ENCODE results near the gene BTG2.
A peak's percentile ranks its signal among the peaks of the same experiment; 100 is the strongest.
"Not testable (repeated sequence)": the region's sequence is repeated elsewhere in the genome, so short reads cannot be mapped to it uniquely, and the experiment has no call there.

Gene BTG2

GRCh38 chr1:203296460-203297073 is 8.8 kb upstream of the BTG2 start:
- DNase-seq = no peak

GRCh38 chr1:203299169-203299568 is 6.2 kb upstream of the BTG2 start:
- no peak for DNase-seq

- DNase-seq = not testable (repeated sequence)
These were observed 5.4 kb upstream of the BTG2 start for GRCh38 chr1:203299719-203300429.

GRCh38 chr1:203300441-203301330 is 4.6 kb upstream of the BTG2 start:
- peak; percentile 91 for DNase-seq

GRCh38 chr1:203301331-203301668 is 4.0 kb upstream of the BTG2 start:
- DNase-seq = no peak

GRCh38 chr1:203302456-203302855 is 2.9 kb upstream of the BTG2 start:
- no peak for DNase-seq

- DNase-seq = no peak
These were observed 2.4 kb upstream of the BTG2 start for GRCh38 chr1:203302894-203303293.

GRCh38 chr1:203304391-203304918 is 864 bp upstream of the BTG2 start:
- DNase-seq = no peak

GRCh38 chr1:203305809-203306088 is 430 bp downstream of the BTG2 start:
- no peak for DNase-seq

- peak; percentile 92 for DNase-seq
These were observed 1.0 kb downstream of the BTG2 start for GRCh38 chr1:203306089-203306964.

GRCh38 chr1:203306965-203307541 is 1.7 kb downstream of the BTG2 start:
- no peak for DNase-seq

- no peak for DNase-seq
These were observed 2.4 kb downstream of the BTG2 start for GRCh38 chr1:203307641-203308126.

GRCh38 chr1:203308328-203308922 is 3.1 kb downstream of the BTG2 start:
- DNase-seq = no peak

GRCh38 chr1:203308923-203309331 is 3.6 kb downstream of the BTG2 start:
- DNase-seq = no peak

- DNase-seq = peak; percentile 99
These were observed 6.3 kb downstream of the BTG2 start for GRCh38 chr1:203311368-203312301.

- DNase-seq = not testable (repeated sequence)
These were observed 8.9 kb downstream of the BTG2 start for GRCh38 chr1:203314025-203314759.

GRCh38 chr1:203316626-203317093 is 11.3 kb downstream of the BTG2 start:
- peak; percentile 53 for DNase-seq

- DNase-seq = no peak
These were observed 12.3 kb downstream of the BTG2 start for GRCh38 chr1:203317429-203318228.

GRCh38 chr1:203318229-203318517 is 12.9 kb downstream of the BTG2 start:
- DNase-seq = no peak
